A549 (cell line): ENCODE measurements around the gene NIPAL3. TPM values are rescaled to one million over a fixed set of nuclear protein-coding genes. Genes with fewer than 3 reads are reported as not detected.

Experiments
- ATAC-seq, 2 experiments: fragments of 200-7000 bp in 1 of 2; fragments of >200 bp in 1 of 2; cut with Nextera tagmentation in 1 of 2; cut with Tn5 transposase in 1 of 2; 3 replicates each; pipeline versions ENCODE4 v1.8.0 to v1.9.1; 2018 to 2020; ENCODE audit warnings: mild to moderate bottlenecking in 1 of 2, moderate library complexity in 1 of 2
- CTCF ChIA-PET: fragments of 300-600 bp; sonication (Branson Sonifier 250); formaldehyde crosslinking; extraction: SDS; loops from one replicate; lab custom pipeline; 2021; ENCODE audit warnings: antibody characterized with exemption, inconsistent platforms; lab: Yijun Ruan, JAX
- POLR2A ChIA-PET: fragments of 350-600 bp; formaldehyde crosslinking; extraction: SDS; loops from one replicate; lab custom pipeline; 2021; ENCODE audit warnings: antibody characterized with exemption, inconsistent platforms; lab: Yijun Ruan, JAX
- DNase-seq, 2 experiments: peaks; one replicate each; pipeline versions ENCODE4 v3.0.0 to v3.0.0-alpha.2; 2011 to 2016; ENCODE audit warnings: low read depth in 1 of 2, low spot score in 1 of 2
- FAIRE-seq: peaks from 2 replicates; lab custom pipeline; 2011; peaks lifted over from hg19 to GRCh38; lab: Jason Lieb, UNC
- H3K27ac ChIP-seq, 2 experiments: fragments of >200 bp; sonication (Bioruptor Twin); formaldehyde crosslinking; 3 replicates each; pipeline ENCODE4 v1.5.1; 2016 to 2017
- H3K4me1 ChIP-seq: fragments of >200 bp; sonication (Bioruptor Twin); formaldehyde crosslinking; 3 replicates; pipeline ENCODE4 v1.6.1; 2016
- H3K4me2 ChIP-seq: fragments of >200 bp; sonication (Bioruptor Twin); formaldehyde crosslinking; 3 replicates; pipeline ENCODE4 v1.6.1; 2016
- H3K4me3 ChIP-seq: fragments of >200 bp; sonication (Bioruptor Twin); formaldehyde crosslinking; 3 replicates; pipeline ENCODE4 v1.5.1; 2016
- H3K9me3 ChIP-seq: fragments of >200 bp; sonication (Bioruptor Twin); formaldehyde crosslinking; 3 replicates; pipeline ENCODE4 v1.6.1; 2016
- CBX8 ChIP-seq: fragments of 200-600 bp; sonication (generic); IDR thresholded peaks from 2 replicates; pipeline ENCODE4 v1.6.1; 2016
- CHD2 ChIP-seq: fragments of 150-350 bp; IDR thresholded peaks from 2 replicates; pipeline ENCODE4 v1.6.1; 2014; ENCODE audit warnings: low read length; ENCODE audit not compliant: partially characterized antibody
- EHF ChIP-seq: fragments of 250-450 bp; sonication (Bioruptor Pico); IDR thresholded peaks from 2 replicates; pipeline ENCODE4 v1.5.0; 2020; ENCODE audit warnings: mild to moderate bottlenecking
- EHMT2 ChIP-seq: fragments of 200-600 bp; sonication (generic); IDR thresholded peaks from 2 replicates; pipeline ENCODE4 v1.6.1; 2016; ENCODE audit warnings: antibody characterized with exemption, low read depth, mild to moderate bottlenecking, moderate library complexity
- EP300 ChIP-seq, 2 experiments: fragments of >200 bp; sonication (Bioruptor Twin); formaldehyde crosslinking; IDR thresholded peaks; 2 replicates in 1 of 2; 3 replicates in 1 of 2; pipeline ENCODE4 v1.6.1; 2016 to 2017
- FOSB ChIP-seq: fragments of 250-450 bp; sonication (Bioruptor Pico); IDR thresholded peaks from 2 replicates; pipeline ENCODE4 v1.5.0; 2020; ENCODE audit warnings: mild to moderate bottlenecking, moderate library complexity
- FOSL2 ChIP-seq, 2 experiments: fragments of 450-650 bp in 1 of 2; fragments of >200 bp in 1 of 2; sonication (Bioruptor Twin) in 1 of 2; formaldehyde crosslinking; IDR thresholded peaks; 2 replicates each; pipeline versions ENCODE4 v1.5.0 to v1.6.1; 2016 to 2020; ENCODE audit warnings: mild to moderate bottlenecking in 1 of 2, moderate library complexity in 1 of 2
- HEYL ChIP-seq: fragments of 250-450 bp; sonication (Bioruptor Pico); IDR thresholded peaks from 2 replicates; pipeline ENCODE4 v1.8.0; 2021; ENCODE audit warnings: mild to moderate bottlenecking, moderate library complexity
- HOXB13 ChIP-seq: fragments of 250-450 bp; sonication (Bioruptor Pico); IDR thresholded peaks from 2 replicates; pipeline ENCODE4 v1.5.0; 2020; ENCODE audit warnings: low read depth, mild to moderate bottlenecking, moderate library complexity
- HOXB5 ChIP-seq: fragments of 250-450 bp; sonication (Bioruptor Pico); IDR thresholded peaks from 2 replicates; pipeline ENCODE4 v1.5.0; 2020; ENCODE audit warnings: mild to moderate bottlenecking, moderate library complexity
- JUNB ChIP-seq: fragments of >200 bp; sonication (Bioruptor Twin); formaldehyde crosslinking; IDR thresholded peaks from 2 replicates; pipeline ENCODE4 v1.6.1; 2016
- KDM1A ChIP-seq: fragments of 200-600 bp; sonication (generic); IDR thresholded peaks from 2 replicates; pipeline ENCODE4 v1.6.1; 2016; ENCODE audit warnings: low read depth, mild to moderate bottlenecking
- KDM5A ChIP-seq: fragments of 200-600 bp; sonication (generic); IDR thresholded peaks from 2 replicates; pipeline ENCODE4 v1.6.1; 2016; ENCODE audit warnings: antibody characterized with exemption, mild to moderate bottlenecking
- NFE2L2 ChIP-seq: fragments of 150-350 bp; conservative IDR thresholded peaks from 2 replicates; pipeline ENCODE4 v1.6.1; 2014; ENCODE audit warnings: low read length
- PHF8 ChIP-seq: fragments of 200-600 bp; sonication (generic); IDR thresholded peaks from 2 replicates; pipeline ENCODE4 v1.6.1; 2016; ENCODE audit warnings: low read depth, mild to moderate bottlenecking, antibody characterized with exemption, moderate library complexity, borderline replicate concordance
- POLR2A ChIP-seq: IDR thresholded peaks from 2 replicates; pipeline ENCODE4 v1.6.1; 2012; ENCODE audit warnings: mild to moderate bottlenecking, low read length
- RARB ChIP-seq: fragments of 250-450 bp; sonication (Bioruptor Pico); IDR thresholded peaks from 2 replicates; pipeline ENCODE4 v1.8.0; 2021; ENCODE audit warnings: mild to moderate bottlenecking, moderate library complexity
- RCOR1 ChIP-seq: fragments of 150-350 bp; IDR thresholded peaks from 2 replicates; pipeline ENCODE4 v1.6.1; 2014; ENCODE audit warnings: antibody characterized with exemption, low read length, low read depth
- SMC3 ChIP-seq: fragments of >200 bp; sonication (Bioruptor Twin); formaldehyde crosslinking; IDR thresholded peaks from 3 replicates; pipeline ENCODE4 v1.6.1; 2018; ENCODE audit warnings: inconsistent platforms
- TFCP2L1 ChIP-seq: fragments of 250-450 bp; sonication (Bioruptor Pico); IDR thresholded peaks from 2 replicates; pipeline ENCODE4 v1.5.0; 2021; ENCODE audit warnings: mild to moderate bottlenecking
- ZFP36 ChIP-seq: fragments of 450-650 bp; IDR thresholded peaks from 2 replicates; pipeline ENCODE4 v1.6.1; 2014; ENCODE audit warnings: borderline replicate concordance; ENCODE audit not compliant: partially characterized antibody
- ZSCAN20 ChIP-seq: fragments of 250-450 bp; sonication (Bioruptor Pico); IDR thresholded peaks from 2 replicates; pipeline ENCODE4 v1.8.0; 2022; ENCODE audit warnings: mild to moderate bottlenecking, moderate library complexity
- WGBS: methylation state at CpG from one replicate; pipeline ENCODE4 v1.1.6; 2017; ENCODE audit errors: missing lambda C conversion rate; 5-methylcytosine and 5-hydroxymethylcytosine counted together
- polyA plus RNA-seq, 4 experiments: library from polyadenylated mRNA; depleted of rRNA in 3 of 4; stranded (reverse); fragments of >200 nt; fragmentation: RNase III in 1 of 4; extraction: RNeasy Plus Mini Kit Qiagen cat#74134 plus additional on column Dnase treatment in 1 of 4; gene quantifications; 2 replicates in 3 of 4; 3 replicates in 1 of 4; pipeline ENCODE4 v1.2.3, GENCODE V29; 2011 to 2017
- TF ChIP-seq, protein P1 (sequence below): IDR thresholded peaks from 2 replicates; pipeline ENCODE4 v1.6.1; 2012; ENCODE audit warnings: low read depth, borderline replicate concordance
- TF ChIP-seq, protein P2 (sequence below): fragments of 200-600 bp; sonication (generic); IDR thresholded peaks from 2 replicates; pipeline ENCODE4 v1.6.1; 2016; ENCODE audit warnings: antibody characterized with exemption, mild to moderate bottlenecking, moderate library complexity
- TF ChIP-seq, protein P3 (sequence below): fragments of 250-450 bp; sonication (Bioruptor Pico); IDR thresholded peaks from 2 replicates; pipeline ENCODE4 v1.5.0; 2020; ENCODE audit warnings: low read depth, mild to moderate bottlenecking, moderate library complexity

NIPAL3 gene
- polyA plus RNA-seq, 2 of the 4 experiments (the other 2 are of a cell fraction): 5.1 to 10.4 TPM

DNA sequence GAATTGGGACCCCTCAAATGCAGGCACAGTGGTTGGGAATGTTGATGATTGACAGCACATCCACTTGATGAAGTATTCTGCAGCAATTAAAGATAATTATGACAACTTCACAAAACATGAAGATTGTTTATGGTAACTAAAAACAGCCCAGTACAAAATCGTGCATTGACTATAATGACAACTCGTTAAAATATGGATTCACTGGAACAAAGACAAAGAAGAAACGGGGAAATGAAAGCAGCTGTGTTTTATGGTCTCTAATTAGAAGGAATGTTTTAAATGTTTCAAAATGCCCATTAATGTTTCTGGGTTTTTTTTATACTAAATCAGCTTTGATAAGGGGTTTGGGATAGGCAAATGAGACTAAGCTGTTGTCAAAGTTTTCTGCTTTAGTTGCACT, 36.1 kb downstream of the NIPAL3 start:
- WGBS: 84% methylated on average over 3 of the region's 3 CpGs
- no peak overlapping the region for H3K4me2 ChIP-seq
- ATAC-seq: no peak
- no peaks in the 10 kb centered on the region for H3K9me3 ChIP-seq
- DNase-seq: no peak
- CTCF ChIA-PET: interaction anchor here (1.0 kb wide), 1 partner anchor 369 kb away, joined by 3 read pairs; no protein-coding TSS in a partner anchor
- H3K27ac ChIP-seq: no peak overlapping the region
- POLR2A ChIA-PET: no interaction called here
- no peak for TF ChIP-seq FOSL2 (IDR thresholded peaks at IDR 0.05)
- no peak for TF ChIP-seq FOSL2 (CRISPR knock-in tag; IDR thresholded peaks at IDR 0.05)
- no peak for TF ChIP-seq EHMT2
- no peak for TF ChIP-seq ZSCAN20 (CRISPR knock-in tag)
- TF ChIP-seq POLR2A: no peak
- TF ChIP-seq JUNB: no peak
- no peak for TF ChIP-seq EP300 (IDR thresholded peaks at IDR 0.05)
- TF ChIP-seq, protein P1, sequence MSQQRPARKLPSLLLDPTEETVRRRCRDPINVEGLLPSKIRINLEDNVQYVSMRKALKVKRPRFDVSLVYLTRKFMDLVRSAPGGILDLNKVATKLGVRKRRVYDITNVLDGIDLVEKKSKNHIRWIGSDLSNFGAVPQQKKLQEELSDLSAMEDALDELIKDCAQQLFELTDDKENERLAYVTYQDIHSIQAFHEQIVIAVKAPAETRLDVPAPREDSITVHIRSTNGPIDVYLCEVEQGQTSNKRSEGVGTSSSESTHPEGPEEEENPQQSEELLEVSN: no peak
- no peak for TF ChIP-seq SMC3
- TF ChIP-seq, protein P2, sequence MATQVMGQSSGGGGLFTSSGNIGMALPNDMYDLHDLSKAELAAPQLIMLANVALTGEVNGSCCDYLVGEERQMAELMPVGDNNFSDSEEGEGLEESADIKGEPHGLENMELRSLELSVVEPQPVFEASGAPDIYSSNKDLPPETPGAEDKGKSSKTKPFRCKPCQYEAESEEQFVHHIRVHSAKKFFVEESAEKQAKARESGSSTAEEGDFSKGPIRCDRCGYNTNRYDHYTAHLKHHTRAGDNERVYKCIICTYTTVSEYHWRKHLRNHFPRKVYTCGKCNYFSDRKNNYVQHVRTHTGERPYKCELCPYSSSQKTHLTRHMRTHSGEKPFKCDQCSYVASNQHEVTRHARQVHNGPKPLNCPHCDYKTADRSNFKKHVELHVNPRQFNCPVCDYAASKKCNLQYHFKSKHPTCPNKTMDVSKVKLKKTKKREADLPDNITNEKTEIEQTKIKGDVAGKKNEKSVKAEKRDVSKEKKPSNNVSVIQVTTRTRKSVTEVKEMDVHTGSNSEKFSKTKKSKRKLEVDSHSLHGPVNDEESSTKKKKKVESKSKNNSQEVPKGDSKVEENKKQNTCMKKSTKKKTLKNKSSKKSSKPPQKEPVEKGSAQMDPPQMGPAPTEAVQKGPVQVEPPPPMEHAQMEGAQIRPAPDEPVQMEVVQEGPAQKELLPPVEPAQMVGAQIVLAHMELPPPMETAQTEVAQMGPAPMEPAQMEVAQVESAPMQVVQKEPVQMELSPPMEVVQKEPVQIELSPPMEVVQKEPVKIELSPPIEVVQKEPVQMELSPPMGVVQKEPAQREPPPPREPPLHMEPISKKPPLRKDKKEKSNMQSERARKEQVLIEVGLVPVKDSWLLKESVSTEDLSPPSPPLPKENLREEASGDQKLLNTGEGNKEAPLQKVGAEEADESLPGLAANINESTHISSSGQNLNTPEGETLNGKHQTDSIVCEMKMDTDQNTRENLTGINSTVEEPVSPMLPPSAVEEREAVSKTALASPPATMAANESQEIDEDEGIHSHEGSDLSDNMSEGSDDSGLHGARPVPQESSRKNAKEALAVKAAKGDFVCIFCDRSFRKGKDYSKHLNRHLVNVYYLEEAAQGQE: no peak
- TF ChIP-seq HOXB13 (CRISPR knock-in tag): no peak
- no peak for TF ChIP-seq PHF8
- no peak for TF ChIP-seq NFE2L2
- TF ChIP-seq CBX8: no peak
- no peak for TF ChIP-seq RARB (CRISPR knock-in tag)
- TF ChIP-seq EHF: no peak
- no peak for TF ChIP-seq HOXB5
- TF ChIP-seq CHD2: no peak
- no peak for TF ChIP-seq TFCP2L1 (CRISPR knock-in tag)
- TF ChIP-seq RCOR1: no peak
- no peak for TF ChIP-seq HEYL (CRISPR knock-in tag)
- no peaks in the 10 kb centered on the region for H3K4me1 ChIP-seq
- H3K4me3 ChIP-seq: no peak overlapping the region
- FAIRE-seq: no peak

DNA sequence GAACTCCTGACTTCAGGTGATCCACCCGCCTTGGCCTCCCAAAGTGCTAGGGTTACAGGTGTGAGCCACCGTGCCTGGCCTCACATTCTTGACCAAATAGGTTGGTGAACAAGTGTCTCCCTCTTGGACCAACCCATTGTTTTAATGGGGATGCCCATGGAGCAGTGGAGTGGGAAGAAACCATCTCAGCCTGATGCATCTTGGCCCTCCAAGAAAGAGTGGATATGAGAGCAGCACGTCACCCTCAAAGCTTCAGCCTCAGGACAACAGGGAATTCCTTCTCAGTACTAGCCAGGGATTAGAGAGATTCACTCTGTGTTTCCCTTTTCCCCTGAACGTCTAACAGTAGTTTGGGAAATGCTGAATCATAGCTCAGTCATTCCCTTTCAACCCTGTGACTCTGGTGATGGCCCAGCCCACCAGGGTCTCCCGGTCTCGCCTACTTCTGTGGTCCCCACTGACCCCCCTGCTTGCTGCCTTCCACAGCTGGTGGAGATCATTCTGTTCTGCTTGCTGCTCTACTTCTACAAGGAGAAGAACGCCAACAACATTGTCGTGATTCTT, 37.4 kb downstream of the NIPAL3 start:
- TF ChIP-seq FOSB (CRISPR knock-in tag) (no peak), ZFP36 (no peak), KDM1A (no peak), KDM5A (no peak)
- TF ChIP-seq, protein P3, sequence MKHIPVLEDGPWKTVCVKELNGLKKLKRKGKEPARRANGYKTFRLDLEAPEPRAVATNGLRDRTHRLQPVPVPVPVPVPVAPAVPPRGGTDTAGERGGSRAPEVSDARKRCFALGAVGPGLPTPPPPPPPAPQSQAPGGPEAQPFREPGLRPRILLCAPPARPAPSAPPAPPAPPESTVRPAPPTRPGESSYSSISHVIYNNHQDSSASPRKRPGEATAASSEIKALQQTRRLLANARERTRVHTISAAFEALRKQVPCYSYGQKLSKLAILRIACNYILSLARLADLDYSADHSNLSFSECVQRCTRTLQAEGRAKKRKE: no peak
- TF ChIP-seq, protein P2: no peak
- 78% methylated on average over 6 of the region's 8 CpGs for WGBS
- DNase-seq (no peak), FAIRE-seq (no peak), ATAC-seq (no peak)
- no peak overlapping the region for H3K4me2 ChIP-seq
- POLR2A ChIA-PET: no interaction called here
- CTCF ChIA-PET: no interaction called here
- no peaks in the 10 kb centered on the region for H3K4me1 ChIP-seq
- H3K27ac ChIP-seq: no peak overlapping the region
- no peaks in the 10 kb centered on the region for H3K9me3 ChIP-seq
- no peak overlapping the region for H3K4me3 ChIP-seq
